IMR-90 (cell line): Measurements from ENCODE around the gene MKS1.

Source experiments
- CTCF ChIP-seq: conservative IDR thresholded peaks from 2 replicates; pipeline ENCODE4 v1.5.1; 2012; ENCODE audit warnings: mild to moderate bottlenecking, low read depth, low read length, improper control_type of control experiment
- POLR2A ChIP-seq: IDR thresholded peaks from 2 replicates; pipeline ENCODE4 v1.6.1; 2012; ENCODE audit warnings: mild to moderate bottlenecking, low read depth, low read length
- RCOR1 ChIP-seq: IDR thresholded peaks from 2 replicates; pipeline ENCODE4 v1.6.1; 2012; ENCODE audit warnings: mild to moderate bottlenecking, low read length, improper control_type of control experiment; ENCODE audit not compliant: insufficient replicate concordance

GRCh38 chr17:58263773-58264172, 44.7 kb upstream of the MKS1 start:
- TF ChIP-seq POLR2A (no peak), RCOR1 (no peak), CTCF (no peak)
